KOPT-K1 (cell line): Measurements from ENCODE around the gene B3GLCT.

Source experiments
- H3K27ac ChIP-seq: fragments of 200-600 bp; sonication (generic); 2 replicates; pipeline ENCODE4 v1.5.1; 2016; ENCODE audit warnings: antibody characterized with exemption, mild to moderate bottlenecking, low read depth, low read length; ENCODE audit not compliant: poor library complexity, severe bottlenecking
- H3K36me3 ChIP-seq: fragments of 200-600 bp; sonication (generic); 2 replicates; pipeline ENCODE4 v1.5.1; 2017; ENCODE audit warnings: antibody characterized with exemption, mild to moderate bottlenecking, low read length, moderate library complexity; ENCODE audit not compliant: insufficient read depth
- H3K9me3 ChIP-seq: fragments of 200-600 bp; sonication (generic); 2 replicates; pipeline ENCODE4 v1.5.1; 2017; ENCODE audit warnings: antibody characterized with exemption, low read length, mild to moderate bottlenecking; ENCODE audit not compliant: insufficient read depth, poor library complexity, severe bottlenecking

The B3GLCT gene

DNA sequence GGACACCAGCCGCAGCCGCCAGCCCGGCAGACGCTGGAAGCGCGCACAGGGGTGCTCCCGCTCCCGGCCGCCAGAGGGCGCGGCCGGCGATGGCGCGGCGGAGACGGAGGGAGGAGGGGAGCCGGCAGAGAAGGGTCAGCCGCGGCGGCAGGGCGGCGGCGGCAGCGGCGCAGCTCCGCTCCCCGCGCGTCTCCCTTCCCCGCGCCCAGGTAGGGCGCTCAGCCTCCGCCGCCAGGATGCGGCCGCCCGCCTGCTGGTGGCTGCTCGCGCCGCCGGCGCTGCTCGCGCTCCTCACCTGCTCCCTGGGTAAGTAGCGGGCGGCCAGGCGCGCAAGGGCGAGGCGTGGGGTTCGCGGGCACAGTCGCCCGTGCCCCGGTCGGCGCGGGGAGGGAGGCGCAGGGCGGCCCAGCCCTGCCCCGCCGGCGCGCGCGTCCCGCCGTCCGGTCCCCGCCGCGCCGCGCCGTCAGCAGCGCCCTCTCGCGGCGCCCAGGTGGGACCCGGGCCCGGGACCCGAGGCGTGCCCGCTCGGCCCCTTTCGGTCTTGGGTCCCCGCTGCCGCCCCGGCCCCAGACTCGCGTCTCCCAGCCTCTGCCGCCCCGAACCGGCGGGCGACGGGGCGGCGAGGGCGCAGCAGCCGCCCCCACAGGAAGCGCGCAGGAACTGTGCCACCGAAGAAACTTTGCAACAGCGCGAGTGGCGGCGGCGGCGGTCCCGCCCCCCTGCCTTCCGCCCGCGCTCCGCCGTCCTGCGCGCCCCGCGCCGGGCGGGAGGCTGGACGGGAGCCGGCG lies at the start of gene B3GLCT:
Gene B3GLCT, plus strand, starts transcription at position 127 of the 788 bp plus-strand sequence. Its CDS starts 110 bp downstream, at position 237.
- no peaks in the 10 kb centered on the region for H3K36me3 ChIP-seq
- no peaks in the 10 kb centered on the region for H3K9me3 ChIP-seq
- H3K27ac ChIP-seq = peak within 1 kb of the TSS; percentile 78

DNA sequence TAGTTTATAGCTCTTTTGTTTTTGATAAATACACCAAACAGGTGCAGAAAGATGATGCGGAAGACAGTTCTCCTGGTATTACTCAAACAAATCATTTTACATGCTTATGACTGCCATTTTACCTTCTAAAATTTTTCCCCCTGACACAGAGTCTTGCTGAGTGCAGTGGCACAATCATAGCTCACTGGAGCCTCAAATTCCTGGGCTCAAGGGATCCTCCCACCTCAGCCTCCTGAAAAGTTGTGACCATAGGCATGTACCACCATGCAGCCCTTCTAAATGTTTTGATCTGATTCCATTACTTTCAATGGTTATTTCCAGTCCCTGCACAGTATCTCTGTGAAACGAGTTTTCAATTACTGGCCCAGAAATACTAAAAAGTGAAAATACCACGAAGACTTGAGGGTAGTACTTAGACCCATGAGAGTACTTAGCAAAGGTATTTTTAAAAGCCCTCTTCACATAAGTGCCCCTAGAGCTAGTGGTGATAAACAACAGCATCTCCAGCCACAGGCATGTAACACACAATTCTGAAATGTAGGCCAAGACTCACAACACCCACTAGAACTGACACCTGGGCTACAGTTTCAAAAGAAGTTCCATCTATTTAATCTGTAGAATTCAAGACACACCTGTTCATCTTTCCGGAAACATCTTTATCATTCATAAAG lies 49.3 kb upstream of the B3GLCT start:
- H3K9me3 ChIP-seq = no peaks in the 10 kb centered on the region
- H3K36me3 ChIP-seq = peaks cover 100% of the 10 kb centered on the region
- H3K27ac ChIP-seq = no peak overlapping the region

DNA sequence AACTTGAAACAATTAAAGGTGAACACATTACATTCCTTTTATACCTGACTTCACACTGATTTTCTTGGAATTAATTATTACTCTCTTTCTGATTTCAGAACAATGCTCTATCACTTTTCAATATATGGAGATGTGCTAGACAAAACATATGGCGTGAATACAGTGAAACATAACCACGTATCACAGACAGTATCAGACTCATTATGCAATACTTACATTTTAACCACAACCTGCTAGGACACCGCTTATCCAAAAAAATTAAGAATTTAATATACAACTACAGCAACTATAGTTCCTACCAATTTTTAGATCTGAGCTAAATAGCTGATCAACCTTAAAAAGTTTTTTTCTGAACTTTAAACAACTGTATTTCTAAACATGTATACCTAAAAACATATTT lies 47.9 kb upstream of the B3GLCT start:
- Histone ChIP-seq H3K9me3 (no peaks in the 10 kb centered on the region), H3K36me3 (peaks cover 99% of the 10 kb centered on the region), H3K27ac (no peak overlapping the region)

DNA sequence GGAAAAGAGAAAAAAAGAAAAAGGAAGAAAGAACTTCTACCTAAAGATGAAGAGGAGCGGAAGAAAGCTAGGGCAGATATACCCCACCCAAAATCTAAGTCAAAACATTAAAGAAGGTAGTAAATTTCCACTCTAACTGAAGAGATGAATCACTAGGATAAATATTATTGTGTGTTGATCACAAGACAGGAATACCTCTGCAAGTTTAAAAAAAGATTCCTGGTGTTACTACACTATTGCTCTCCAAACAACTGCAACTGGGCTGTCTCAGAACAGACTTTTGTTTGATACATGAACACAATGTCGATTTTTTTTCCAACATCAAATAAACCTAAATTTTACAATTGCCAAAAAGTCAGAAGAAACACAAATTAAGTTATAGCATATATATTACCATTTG lies 44.8 kb upstream of the B3GLCT start:
- no peaks in the 10 kb centered on the region for H3K9me3 ChIP-seq
- H3K27ac ChIP-seq = no peak overlapping the region
- peaks cover 95% of the 10 kb centered on the region for H3K36me3 ChIP-seq

DNA sequence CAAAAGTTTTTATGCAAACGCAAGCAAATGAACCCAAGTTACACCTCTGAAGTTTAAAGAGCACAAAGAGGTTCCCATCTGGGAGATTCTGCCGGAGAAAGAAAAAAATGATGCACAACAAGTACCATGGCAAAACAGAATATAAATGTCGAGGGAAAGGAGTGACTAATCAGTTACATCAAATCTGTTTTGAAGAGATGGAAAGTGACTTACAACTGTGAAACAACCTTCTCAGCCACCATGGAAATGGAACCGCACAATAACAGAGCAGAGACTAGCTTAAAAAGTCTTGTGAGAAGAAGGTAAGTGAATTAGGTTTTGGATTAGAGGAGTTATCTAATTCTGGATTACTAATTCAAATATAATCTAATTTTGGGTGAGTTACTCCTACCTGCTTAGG lies 40.5 kb upstream of the B3GLCT start:
- H3K27ac ChIP-seq = peak overlapping the region; percentile 74
- peaks cover 52% of the 10 kb centered on the region for H3K36me3 ChIP-seq

DNA sequence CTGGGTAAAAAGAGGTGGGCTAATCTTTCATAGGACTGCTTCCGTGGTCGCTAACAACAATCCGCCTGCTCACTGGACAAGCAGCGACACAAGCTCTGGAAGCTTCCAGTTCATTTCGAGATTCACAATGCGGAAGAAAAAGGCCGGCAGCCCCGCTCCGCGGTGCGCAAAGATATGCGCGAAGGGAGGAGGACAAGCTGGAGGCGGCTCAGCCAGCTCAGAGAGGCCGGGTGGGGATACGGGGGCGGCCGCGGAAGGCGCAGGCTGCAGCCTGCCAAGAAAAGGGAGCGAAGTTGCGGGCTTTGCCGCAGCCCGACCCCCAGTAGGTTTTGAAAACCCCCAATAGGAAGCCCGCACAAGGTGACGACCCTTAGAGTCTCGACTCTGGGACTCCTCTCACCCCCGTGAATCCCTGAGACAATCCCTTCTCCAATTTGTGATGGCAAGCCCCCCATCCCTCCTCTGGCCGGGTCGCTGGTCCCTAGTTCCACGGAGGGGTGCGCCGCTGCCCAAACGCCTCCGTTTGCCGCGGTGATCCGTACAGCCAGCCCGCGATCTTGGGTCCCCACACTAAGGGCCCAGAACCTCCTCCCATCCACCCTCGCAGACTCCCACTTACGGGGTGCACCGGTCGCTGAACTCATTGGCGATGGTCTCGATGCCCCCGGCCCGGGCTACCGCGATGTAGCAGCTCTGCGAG lies 38.8 kb upstream of the B3GLCT start:
- H3K36me3 ChIP-seq = peaks cover 35% of the 10 kb centered on the region
- peak overlapping the region; percentile 74 for H3K27ac ChIP-seq
- no peaks in the 10 kb centered on the region for H3K9me3 ChIP-seq

More for the DNA sequence above, 40.5 kb upstream of the B3GLCT start:
- no peaks in the 10 kb centered on the region for H3K9me3 ChIP-seq

DNA sequence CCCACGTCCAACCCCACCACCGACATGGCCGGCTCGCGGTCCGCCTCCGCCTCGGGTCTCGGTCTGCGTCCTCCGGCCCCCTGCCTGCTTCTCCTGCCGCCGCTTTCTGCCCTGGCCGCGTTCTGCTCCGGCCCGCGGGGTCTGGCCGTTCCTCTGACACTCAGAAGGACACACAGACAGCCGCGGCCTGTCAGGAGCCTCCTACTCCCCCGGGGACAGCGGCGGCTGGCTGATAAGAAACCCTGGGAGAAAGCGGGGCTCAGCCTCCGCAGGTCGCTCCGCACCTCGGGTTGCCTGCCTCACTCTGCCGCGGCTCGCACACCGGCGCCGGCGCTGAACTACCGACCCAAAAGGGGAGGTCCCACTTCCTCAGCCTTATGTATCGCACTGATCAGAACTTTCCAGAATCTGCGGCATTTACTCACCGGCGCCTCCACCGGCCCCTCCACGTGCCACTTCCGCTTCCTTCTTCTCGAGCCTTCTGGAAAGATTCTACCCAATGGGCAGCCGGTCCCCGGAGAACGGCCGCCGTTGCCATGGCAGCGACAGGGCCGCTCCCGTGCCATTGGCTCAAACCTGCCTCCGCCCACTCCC lies 38.1 kb upstream of the B3GLCT start, which contains the start of gene HSPH1:
Gene HSPH1, minus strand, starts transcription at position 348 of the 594 bp plus-strand sequence. Its CDS starts 322 bp downstream, at position 26.
- Histone ChIP-seq H3K9me3 (no peaks in the 10 kb centered on the region), H3K27ac (peak within 1 kb of the TSS; percentile 74)

DNA sequence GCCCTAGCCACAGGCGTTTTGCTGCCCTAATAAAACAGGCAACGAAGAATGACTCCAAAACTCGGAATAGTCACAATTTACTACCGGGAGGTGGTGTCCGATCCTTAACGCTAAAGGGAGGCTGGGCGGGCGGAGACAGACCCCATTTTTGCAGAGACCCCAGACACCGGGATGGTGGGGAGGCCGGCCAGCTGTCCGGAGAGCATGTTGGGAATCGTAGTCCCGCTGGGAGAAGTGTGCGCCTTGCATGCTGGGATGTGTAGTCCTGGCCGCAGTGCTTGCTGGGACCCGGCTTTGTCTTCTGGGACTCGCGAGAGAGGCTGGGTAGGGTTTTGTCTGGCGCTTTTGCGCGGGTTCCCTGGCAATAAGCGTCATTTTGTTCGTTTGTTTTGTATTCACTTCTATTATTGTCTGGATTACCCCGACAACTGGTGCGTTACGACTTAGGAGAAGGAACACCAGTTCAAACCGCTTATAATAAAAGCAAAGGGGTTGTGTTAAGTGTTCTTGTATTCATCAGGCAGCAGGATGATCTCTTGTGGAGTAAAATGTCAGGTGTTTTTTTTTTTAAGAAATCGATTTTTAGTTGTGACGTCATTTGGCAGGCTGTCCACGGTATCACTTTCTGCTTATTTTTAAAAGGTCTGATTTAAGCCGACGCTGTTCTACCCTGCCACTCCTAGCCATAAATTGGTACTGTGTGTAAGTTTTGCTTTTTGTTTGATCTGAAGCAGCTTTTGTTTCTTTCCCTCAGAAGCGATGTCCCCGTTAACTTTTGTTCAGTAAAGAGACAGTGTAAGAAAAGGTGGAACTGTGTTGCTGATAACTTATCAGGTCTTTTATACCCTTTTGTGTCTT lies 37.4 kb upstream of the B3GLCT start:
- H3K36me3 ChIP-seq = peaks cover 22% of the 10 kb centered on the region
- peak overlapping the region; percentile 74 for H3K27ac ChIP-seq
- H3K9me3 ChIP-seq = no peaks in the 10 kb centered on the region

More for the DNA sequence above, 38.1 kb upstream of the B3GLCT start, which contains the start of gene HSPH1:
- peaks cover 29% of the 10 kb centered on the region for H3K36me3 ChIP-seq

DNA sequence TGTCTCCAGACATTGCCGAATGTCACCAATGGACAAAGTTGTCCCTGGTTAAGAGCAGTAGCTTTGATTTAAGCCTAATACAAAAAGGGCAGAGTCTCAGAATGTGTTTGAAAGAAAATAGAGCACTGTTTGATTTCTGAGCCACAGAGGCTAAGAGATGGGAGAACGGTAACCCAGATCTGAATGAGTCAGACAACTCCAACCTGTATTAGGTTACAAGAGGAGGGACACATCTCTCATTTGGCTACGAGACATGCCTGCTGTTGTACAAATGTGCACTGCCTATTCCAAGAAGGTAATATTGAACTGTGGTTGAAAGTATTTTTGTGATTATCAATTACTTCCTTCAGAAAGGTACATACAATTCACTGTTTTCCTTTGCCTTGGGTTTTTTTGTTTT lies 33.2 kb upstream of the B3GLCT start:
- Histone ChIP-seq H3K36me3 (no peaks in the 10 kb centered on the region), H3K27ac (no peak overlapping the region), H3K9me3 (no peaks in the 10 kb centered on the region)

DNA sequence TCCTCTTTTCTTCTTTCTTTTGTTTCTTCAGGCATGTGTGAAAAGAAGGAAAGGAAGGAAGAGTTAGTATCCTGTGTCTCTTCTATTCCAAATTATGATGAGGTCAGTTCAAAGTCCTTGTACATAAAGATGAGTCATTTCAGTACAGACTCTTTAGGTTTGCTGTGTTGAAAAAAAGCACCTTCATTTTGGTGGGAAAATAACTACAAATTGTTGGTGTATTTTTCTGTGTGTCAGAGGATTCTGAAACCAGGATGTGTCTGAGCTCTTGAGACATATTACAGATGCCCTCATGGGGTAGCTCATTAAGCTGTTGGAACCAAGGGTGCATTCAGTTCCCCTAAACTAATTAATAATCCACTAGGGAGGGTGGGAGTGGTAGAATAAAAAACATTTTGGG lies 32.3 kb upstream of the B3GLCT start:
- Histone ChIP-seq H3K36me3 (no peaks in the 10 kb centered on the region), H3K9me3 (no peaks in the 10 kb centered on the region), H3K27ac (no peak overlapping the region)

DNA sequence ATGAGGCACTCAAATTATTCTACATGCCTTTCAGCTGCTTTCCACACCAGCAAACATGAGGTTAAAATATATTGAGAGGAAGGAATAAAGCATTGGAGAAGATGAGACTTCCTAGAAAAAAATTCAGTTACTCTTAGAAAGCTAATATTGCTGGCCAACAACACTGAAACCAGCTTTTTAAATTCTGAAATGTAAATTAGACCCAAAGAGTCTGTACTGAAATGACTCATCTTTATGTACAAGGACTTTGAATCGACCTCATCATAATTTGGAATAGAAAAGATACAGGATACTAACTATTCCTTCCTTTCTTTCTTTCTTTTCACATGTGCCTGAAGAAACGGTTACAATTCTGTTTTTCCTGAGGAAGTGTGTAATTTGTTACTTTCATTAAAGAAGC lies 31.6 kb upstream of the B3GLCT start:
- no peaks in the 10 kb centered on the region for H3K9me3 ChIP-seq
- H3K36me3 ChIP-seq = no peaks in the 10 kb centered on the region
- no peak overlapping the region for H3K27ac ChIP-seq

DNA sequence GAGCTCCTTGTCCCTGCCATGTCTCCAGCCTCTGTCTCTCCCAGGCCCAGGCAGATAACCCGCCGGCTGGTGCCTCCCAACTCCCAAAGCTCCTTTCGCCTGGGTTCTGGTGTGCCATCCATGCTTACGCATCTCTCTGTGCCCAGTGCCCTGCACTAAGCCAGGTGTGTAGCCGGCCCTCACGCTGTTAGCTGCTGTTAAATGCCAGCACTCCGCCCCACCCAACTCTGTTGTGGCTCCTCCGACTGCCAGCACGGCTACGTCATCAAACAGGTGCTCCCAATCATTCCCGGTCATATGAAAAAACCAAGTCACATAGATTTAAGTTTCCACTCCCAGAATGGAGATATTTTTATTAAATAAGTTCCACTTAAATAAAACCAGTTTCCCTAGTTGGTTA lies 31.0 kb upstream of the B3GLCT start:
- no peaks in the 10 kb centered on the region for H3K9me3 ChIP-seq
- no peak overlapping the region for H3K27ac ChIP-seq
- no peaks in the 10 kb centered on the region for H3K36me3 ChIP-seq

DNA sequence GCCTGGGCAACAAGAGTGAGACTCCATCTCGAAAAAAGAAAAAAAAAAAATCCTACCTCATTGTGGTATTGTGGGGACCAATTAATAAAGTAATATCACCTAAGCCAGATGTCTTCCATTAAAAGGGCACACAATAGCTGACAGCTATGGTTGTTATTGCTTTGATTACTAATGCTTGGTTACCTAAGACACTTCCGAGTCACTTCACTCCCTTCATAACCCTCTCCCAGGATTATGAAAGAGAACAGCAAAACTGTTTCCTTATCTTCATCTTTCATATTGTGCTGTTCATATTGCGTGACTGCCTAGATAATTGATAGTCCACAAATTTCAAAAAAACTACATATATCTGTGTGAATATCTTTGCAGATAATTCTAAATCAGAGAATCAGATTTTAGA lies 27.8 kb upstream of the B3GLCT start:
- Histone ChIP-seq H3K36me3 (no peaks in the 10 kb centered on the region), H3K27ac (no peak overlapping the region), H3K9me3 (no peaks in the 10 kb centered on the region)

DNA sequence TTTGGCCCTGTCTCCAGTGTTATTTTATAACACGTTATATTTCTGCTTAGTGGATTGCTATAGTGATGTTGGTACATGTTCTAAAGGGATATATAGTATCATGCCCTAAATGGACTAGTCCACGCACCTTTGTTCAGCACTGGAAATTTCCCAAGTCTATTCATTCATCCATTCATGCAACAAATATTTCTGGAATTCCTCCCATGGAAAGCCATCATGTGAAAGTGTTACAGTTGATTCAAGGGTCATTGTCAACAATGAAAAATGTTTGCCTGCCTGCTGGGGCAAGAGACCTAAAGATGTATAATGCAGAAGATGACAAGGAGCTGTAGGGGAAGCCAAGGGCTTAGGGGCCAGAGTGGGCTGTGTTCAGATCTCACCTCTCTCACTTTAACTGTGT lies 27.2 kb upstream of the B3GLCT start:
- Histone ChIP-seq H3K36me3 (no peaks in the 10 kb centered on the region), H3K9me3 (peaks cover 3% of the 10 kb centered on the region), H3K27ac (no peak overlapping the region)
